Smooth muscle cell (in vitro differentiated cells): ENCODE measurements around the gene CNPY3. TPM values are rescaled to one million over a fixed set of nuclear protein-coding genes. Genes with fewer than 3 reads are reported as not detected.
"Not testable (repeated sequence)": the region's sequence is repeated elsewhere in the genome, so short reads cannot be mapped to it uniquely, and the experiment has no call there.

Experiments
- DNase-seq: peaks from one replicate; lab custom pipeline; 2025; ENCODE audit not compliant: unreplicated experiment; lab: John Stamatoyannopoulos, UW
- H2AFZ ChIP-seq: fragments of 200-600 bp; sonication (generic); 2 replicates; pipeline ENCODE4 v1.6.0; 2016; ENCODE audit warnings: antibody characterized with exemption, low read depth, mild to moderate bottlenecking
- H3F3A ChIP-seq: fragments of 200-600 bp; sonication (generic); 2 replicates; pipeline ENCODE4 v1.6.0; 2017; ENCODE audit warnings: antibody characterized with exemption, low read depth
- H3K27ac ChIP-seq: fragments of 200-600 bp; sonication (generic); 2 replicates; pipeline ENCODE4 v1.5.1; 2016; ENCODE audit warnings: low read depth, mild to moderate bottlenecking
- H3K27me3 ChIP-seq: fragments of 200-600 bp; sonication (generic); 2 replicates; pipeline ENCODE4 v1.6.1; 2016; ENCODE audit warnings: low read depth, mild to moderate bottlenecking
- H3K36me3 ChIP-seq: fragments of 200-600 bp; sonication (generic); 2 replicates; pipeline ENCODE4 v1.5.1; 2016; ENCODE audit warnings: low read depth
- H3K4me1 ChIP-seq: fragments of 200-600 bp; sonication (generic); 2 replicates; pipeline ENCODE4 v1.5.1; 2016; ENCODE audit warnings: low read depth
- H3K4me2 ChIP-seq: fragments of 200-600 bp; sonication (generic); 2 replicates; pipeline ENCODE4 v1.6.0; 2016; ENCODE audit warnings: mild to moderate bottlenecking
- H3K4me3 ChIP-seq: fragments of 200-600 bp; sonication (generic); 2 replicates; pipeline ENCODE4 v1.5.1; 2016; ENCODE audit warnings: mild to moderate bottlenecking
- H3K79me2 ChIP-seq: fragments of 200-600 bp; sonication (generic); 2 replicates; pipeline ENCODE4 v1.6.0; 2016; ENCODE audit warnings: low read depth, mild to moderate bottlenecking
- H3K9ac ChIP-seq: fragments of 200-600 bp; sonication (generic); 2 replicates; pipeline ENCODE4 v1.6.0; 2016; ENCODE audit warnings: low read depth
- H3K9me3 ChIP-seq: fragments of 200-600 bp; sonication (generic); replicated peaks from 2 replicates; pipeline ENCODE4 v1.5.1; 2016; ENCODE audit warnings: low read depth
- H4K20me1 ChIP-seq: fragments of 200-600 bp; sonication (generic); 2 replicates; pipeline ENCODE4 v1.6.0; 2016; ENCODE audit warnings: low read depth
- CTCF ChIP-seq: fragments of 200-600 bp; sonication (generic); IDR thresholded peaks from 2 replicates; pipeline ENCODE4 v1.5.1; 2017; ENCODE audit warnings: borderline replicate concordance, mild to moderate bottlenecking, antibody characterized with exemption; ENCODE audit not compliant: insufficient read depth, poor library complexity, severe bottlenecking
- WGBS: methylation state at CpG from one replicate; pipeline ENCODE4 v1.1.7; 2016; ENCODE audit warnings: low lambda C conversion rate; 5-methylcytosine and 5-hydroxymethylcytosine counted together
- polyA plus RNA-seq: library from polyadenylated mRNA; unstranded; fragments of >200 nt; fragmentation: Nextera tagmentation; extraction: Ambion mirVana; gene quantifications from 2 replicates; pipeline ENCODE4 v1.2.1, GENCODE V29; 2016
- total RNA-seq: library from RNA; depleted of rRNA; stranded (reverse); fragments of >200 nt; gene quantifications from 2 replicates; pipeline ENCODE4 v1.2.3, GENCODE V29; 2014

CNPY3 gene
- total and polyA plus RNA-seq, 2 experiments from 2014 or later = 20.5 to 51.4 TPM

DNA sequence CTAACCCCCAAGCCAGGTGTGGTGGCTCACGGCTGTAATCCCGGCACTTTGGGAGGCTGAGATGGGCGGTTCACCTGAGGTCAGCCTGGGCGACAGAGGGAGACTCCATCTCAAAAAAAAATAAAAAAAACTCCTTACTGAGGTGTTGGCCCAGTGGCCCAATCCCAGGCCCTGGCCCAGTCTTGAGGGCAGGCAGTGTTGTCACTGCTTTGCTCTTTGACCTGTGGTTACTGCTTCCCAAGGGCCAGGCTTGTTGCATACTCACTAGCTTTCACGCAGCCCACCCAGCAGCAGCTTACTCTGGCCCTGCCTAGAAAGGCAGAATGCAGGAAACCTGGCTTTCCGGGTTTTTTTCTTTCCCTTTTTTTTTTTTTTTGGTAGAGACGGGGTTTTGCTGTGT is 13.2 kb downstream of the CNPY3 start:
- Histone ChIP-seq H3K4me2 (no peak overlapping the region), H3K9ac (no peak overlapping the region), H3K9me3 (no peaks in the 10 kb centered on the region), H3K36me3 (no peaks in the 10 kb centered on the region), H3K79me2 (no peaks in the 10 kb centered on the region), H3K4me3 (no peak overlapping the region), H3K27ac (no peak overlapping the region), H3K4me1 (no peaks in the 10 kb centered on the region), H3F3A (no peaks in the 10 kb centered on the region), H3K27me3 (no peaks in the 10 kb centered on the region), H4K20me1 (no peaks in the 10 kb centered on the region), H2AFZ (no peak overlapping the region)
- WGBS = 95% methylated on average over 6 of the region's 7 CpGs
- TF ChIP-seq CTCF = no peak
- no peak for DNase-seq

- H3K27me3 ChIP-seq = no peaks in the 10 kb centered on the region
- no peak for TF ChIP-seq CTCF
- H3K9me3 ChIP-seq = no peaks in the 10 kb centered on the region
- no peaks in the 10 kb centered on the region for H4K20me1 ChIP-seq
- H2AFZ ChIP-seq = no peak overlapping the region
- no peak overlapping the region for H3K27ac ChIP-seq
- no peak overlapping the region for H3K9ac ChIP-seq
- no peak overlapping the region for H3K4me2 ChIP-seq
- DNase-seq = no peak
- H3K79me2 ChIP-seq = no peaks in the 10 kb centered on the region
- no peaks in the 10 kb centered on the region for H3K4me1 ChIP-seq
- no peaks in the 10 kb centered on the region for H3K36me3 ChIP-seq
- H3K4me3 ChIP-seq = no peak overlapping the region
- H3F3A ChIP-seq = no peaks in the 10 kb centered on the region
These were observed 18.7 kb downstream of the CNPY3 start for GRCh38 chr6:42947950-42948349.

GRCh38 chr6:42952389-42952788 is 23.1 kb downstream of the CNPY3 start:
- no peaks in the 10 kb centered on the region for H3F3A ChIP-seq
- no peaks in the 10 kb centered on the region for H3K4me1 ChIP-seq
- no peak overlapping the region for H2AFZ ChIP-seq
- no peak overlapping the region for H3K4me2 ChIP-seq
- no peaks in the 10 kb centered on the region for H3K9me3 ChIP-seq
- H4K20me1 ChIP-seq = no peaks in the 10 kb centered on the region
- no peak for TF ChIP-seq CTCF
- whole genome bisulfite sequencing = 95% methylated on average over 4 of the region's 4 CpGs
- no peak overlapping the region for H3K27ac ChIP-seq
- no peaks in the 10 kb centered on the region for H3K36me3 ChIP-seq
- H3K79me2 ChIP-seq = no peaks in the 10 kb centered on the region
- no peak overlapping the region for H3K4me3 ChIP-seq
- H3K27me3 ChIP-seq = no peaks in the 10 kb centered on the region
- H3K9ac ChIP-seq = no peak overlapping the region
- DNase-seq = no peak

GRCh38 chr6:42954405-42954804 is 25.1 kb downstream of the CNPY3 start:
- not testable (repeated sequence) for H3K27me3 ChIP-seq, H4K20me1 ChIP-seq, H3K27ac ChIP-seq, H3F3A ChIP-seq, H3K36me3 ChIP-seq, H3K79me2 ChIP-seq, H3K4me1 ChIP-seq, H3K4me2 ChIP-seq, H3K9ac ChIP-seq, H3K9me3 ChIP-seq, H2AFZ ChIP-seq, DNase-seq, H3K4me3 ChIP-seq
- 90% methylated on average over 4 of the region's 4 CpGs for WGBS
